Measurements from ENCODE around the gene GALR3.

DNA sequence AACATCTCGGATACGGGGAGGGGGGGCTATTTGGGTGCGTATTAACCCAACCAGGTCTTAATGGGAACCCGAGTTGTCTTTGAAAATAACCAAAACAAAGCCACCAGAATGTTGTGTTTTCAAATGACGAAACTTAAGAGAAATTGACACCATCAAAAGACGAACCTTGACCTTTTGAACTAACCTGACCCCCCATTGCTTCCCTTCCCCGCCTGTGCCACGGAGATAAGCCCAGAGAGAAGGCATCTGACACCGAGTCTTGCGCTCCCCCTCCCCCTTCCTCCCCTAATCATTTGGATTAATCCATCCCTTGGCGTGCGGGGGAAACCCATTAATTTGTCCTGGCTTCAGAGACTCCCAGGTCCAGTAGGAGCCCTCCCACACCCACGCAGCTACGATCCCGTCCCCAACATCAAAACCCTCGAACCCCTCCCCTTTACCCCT lies 20.0 kb upstream of the GALR3 start:
- TF ChIP-seq POLR2A (IDR thresholded peaks at IDR 0.05; ENCODE audit: extremely low read depth, insufficient read length), result no peak
- TF ChIP-seq, protein P1, sequence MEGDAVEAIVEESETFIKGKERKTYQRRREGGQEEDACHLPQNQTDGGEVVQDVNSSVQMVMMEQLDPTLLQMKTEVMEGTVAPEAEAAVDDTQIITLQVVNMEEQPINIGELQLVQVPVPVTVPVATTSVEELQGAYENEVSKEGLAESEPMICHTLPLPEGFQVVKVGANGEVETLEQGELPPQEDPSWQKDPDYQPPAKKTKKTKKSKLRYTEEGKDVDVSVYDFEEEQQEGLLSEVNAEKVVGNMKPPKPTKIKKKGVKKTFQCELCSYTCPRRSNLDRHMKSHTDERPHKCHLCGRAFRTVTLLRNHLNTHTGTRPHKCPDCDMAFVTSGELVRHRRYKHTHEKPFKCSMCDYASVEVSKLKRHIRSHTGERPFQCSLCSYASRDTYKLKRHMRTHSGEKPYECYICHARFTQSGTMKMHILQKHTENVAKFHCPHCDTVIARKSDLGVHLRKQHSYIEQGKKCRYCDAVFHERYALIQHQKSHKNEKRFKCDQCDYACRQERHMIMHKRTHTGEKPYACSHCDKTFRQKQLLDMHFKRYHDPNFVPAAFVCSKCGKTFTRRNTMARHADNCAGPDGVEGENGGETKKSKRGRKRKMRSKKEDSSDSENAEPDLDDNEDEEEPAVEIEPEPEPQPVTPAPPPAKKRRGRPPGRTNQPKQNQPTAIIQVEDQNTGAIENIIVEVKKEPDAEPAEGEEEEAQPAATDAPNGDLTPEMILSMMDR (IDR thresholded peaks at IDR 0.05; ENCODE audit: low read depth, low read length), result no peak

All from NB4 (cell line).